22Rv1 (cell line): Measurements from ENCODE around the gene PSMG3.

ENCODE experiments used
- CTCF ChIP-seq: fragments of 450-650 bp; IDR thresholded peaks from 2 replicates; pipeline ENCODE4 v1.5.1; 2017; ENCODE audit warnings: mild to moderate bottlenecking
- ZFX ChIP-seq: fragments of 450-650 bp; IDR thresholded peaks from 2 replicates; pipeline ENCODE4 v1.6.1; 2017; ENCODE audit warnings: antibody characterized with exemption, borderline replicate concordance

- TF ChIP-seq CTCF, result peak; percentile 12; the same call in 1 of the 2 replicates
- TF ChIP-seq ZFX, result no peak
Measured at GRCh38 chr7:1545417-1546246, 24.2 kb downstream of the PSMG3 start.
